ENCODE data around the gene NEAT1.

The NEAT1 gene

GRCh38 chr11:65433657-65434056 lies 11.1 kb downstream of the NEAT1 start:
- Histone ChIP-seq H3K79me2 (peaks cover 45% of the 10 kb centered on the region), H3K27ac (peak overlapping the region; percentile 100), H3K4me1 (peaks cover 23% of the 10 kb centered on the region), H3K9me3 (ENCODE audit: control insufficient read depth, low read length) (no peaks in the 10 kb centered on the region), H2AFZ (no peak overlapping the region), H3K36me3 (ENCODE audit: control insufficient read depth, insufficient read depth, low read length) (no peaks in the 10 kb centered on the region), H3K4me3 (ENCODE audit: low read depth, low read length) (no peak overlapping the region), H3K9ac (no peak overlapping the region), H3K27me3 (ENCODE audit: control insufficient read depth, insufficient read depth, low read length) (no peaks in the 10 kb centered on the region), H3K4me2 (ENCODE audit: low read length) (no peak overlapping the region)
- no peak for TF ChIP-seq CTCF (IDR thresholded peaks at IDR 0.05)

- Histone ChIP-seq H3K4me3 (ENCODE audit: low read depth, low read length) (peak overlapping the region; percentile 14), H3K4me1 (peaks cover 26% of the 10 kb centered on the region), H3K9ac (no peak overlapping the region), H3K9me3 (ENCODE audit: control insufficient read depth, low read length) (no peaks in the 10 kb centered on the region), H3K79me2 (peaks cover 43% of the 10 kb centered on the region), H3K36me3 (ENCODE audit: control insufficient read depth, insufficient read depth, low read length) (no peaks in the 10 kb centered on the region), H3K27me3 (ENCODE audit: control insufficient read depth, insufficient read depth, low read length) (no peaks in the 10 kb centered on the region), H3K4me2 (ENCODE audit: low read length) (peak overlapping the region; percentile 26), H3K27ac (peak overlapping the region; percentile 100), H2AFZ (no peak overlapping the region)
- no peak for TF ChIP-seq CTCF (IDR thresholded peaks at IDR 0.05)
Measured at GRCh38 chr11:65434057-65434666, 11.6 kb downstream of the NEAT1 start.

GRCh38 chr11:65434667-65435410 lies 12.2 kb downstream of the NEAT1 start:
- H3K36me3 ChIP-seq (ENCODE audit: control insufficient read depth, insufficient read depth, low read length): no peaks in the 10 kb centered on the region
- no peak overlapping the region for H3K4me2 ChIP-seq (ENCODE audit: low read length)
- H3K27ac ChIP-seq: peak overlapping the region; percentile 100
- no peak overlapping the region for H3K9ac ChIP-seq
- H3K9me3 ChIP-seq (ENCODE audit: control insufficient read depth, low read length): no peaks in the 10 kb centered on the region
- peaks cover 39% of the 10 kb centered on the region for H3K79me2 ChIP-seq
- H2AFZ ChIP-seq: no peak overlapping the region
- TF ChIP-seq CTCF (IDR thresholded peaks at IDR 0.05): no peak
- H3K4me1 ChIP-seq: peaks cover 28% of the 10 kb centered on the region
- H3K4me3 ChIP-seq (ENCODE audit: low read depth, low read length): no peak overlapping the region
- no peaks in the 10 kb centered on the region for H3K27me3 ChIP-seq (ENCODE audit: control insufficient read depth, insufficient read depth, low read length)

- no peak overlapping the region for H3K9ac ChIP-seq
- H3K36me3 ChIP-seq (ENCODE audit: control insufficient read depth, insufficient read depth, low read length): no peaks in the 10 kb centered on the region
- peak overlapping the region; percentile 100 for H3K27ac ChIP-seq
- peaks cover 25% of the 10 kb centered on the region for H3K4me1 ChIP-seq
- H3K27me3 ChIP-seq (ENCODE audit: control insufficient read depth, insufficient read depth, low read length): no peaks in the 10 kb centered on the region
- H3K4me3 ChIP-seq (ENCODE audit: low read depth, low read length): no peak overlapping the region
- H2AFZ ChIP-seq: no peak overlapping the region
- no peaks in the 10 kb centered on the region for H3K9me3 ChIP-seq (ENCODE audit: control insufficient read depth, low read length)
- H3K79me2 ChIP-seq: peaks cover 33% of the 10 kb centered on the region
- H3K4me2 ChIP-seq (ENCODE audit: low read length): peak overlapping the region; percentile 8
- no peak for TF ChIP-seq CTCF (IDR thresholded peaks at IDR 0.05)
Measured at GRCh38 chr11:65435411-65435931, 12.9 kb downstream of the NEAT1 start.
